ENCODE data around the gene NEK1. TPM values are rescaled to one million over a fixed set of nuclear protein-coding genes. Genes with fewer than 3 reads are reported as not detected.

Gene NEK1
- total and polyA plus RNA-seq, 2 of the 13 experiments (the other 11 are each of a cell fraction or from before 2014, with no cell fraction given): 2.9 to 5.4 TPM

- TF ChIP-seq TCF7 (IDR thresholded peaks at IDR 0.05; ENCODE audit: low read depth) (no peak; the same call in 1 of the 2 replicates), YEATS2 (CRISPR knock-in tag; IDR thresholded peaks at IDR 0.05; ENCODE audit: borderline replicate concordance) (peak; percentile 96; the same call in 1 of the 2 replicates), FOXP1 (IDR thresholded peaks at IDR 0.05) (no peak), FOXP1 (CRISPR knock-in tag; IDR thresholded peaks at IDR 0.05) (peak; percentile 14; the same call in 1 of the 2 replicates), ZFYVE20 (CRISPR knock-in tag; IDR thresholded peaks at IDR 0.05; ENCODE audit: borderline replicate concordance, low read depth) (no peak), IRF1 (CRISPR knock-in tag; IDR thresholded peaks at IDR 0.05; ENCODE audit: low read depth) (no peak), BRF2 (CRISPR knock-in tag; IDR thresholded peaks at IDR 0.05) (peak; percentile 72; the same call in 1 of the 2 replicates), ZNF597 (CRISPR knock-in tag; IDR thresholded peaks at IDR 0.05) (no peak), SSRP1 (CRISPR knock-in tag; IDR thresholded peaks at IDR 0.05) (no peak), ZNF224 (CRISPR knock-in tag; IDR thresholded peaks at IDR 0.05) (no peak), SAFB2 (CRISPR knock-in tag; IDR thresholded peaks at IDR 0.05; ENCODE audit: borderline replicate concordance, low read depth) (0 out of 2 replicates have a peak, but pooled peaks have one; percentile 33), MTERF4 (CRISPR knock-in tag; IDR thresholded peaks at IDR 0.05) (no peak), ATM (IDR thresholded peaks at IDR 0.05; ENCODE audit: borderline replicate concordance) (no peak), MED13 (CRISPR knock-in tag; IDR thresholded peaks at IDR 0.05) (no peak), ZNF577 (CRISPR knock-in tag; IDR thresholded peaks at IDR 0.05; ENCODE audit: borderline replicate concordance, low read depth) (0 out of 2 replicates have a peak, but pooled peaks have one; percentile 33), MLLT10 (CRISPR knock-in tag; IDR thresholded peaks at IDR 0.05) (no peak), ZNF337 (CRISPR knock-in tag; IDR thresholded peaks at IDR 0.05; ENCODE audit: borderline replicate concordance, low read depth) (no peak), REXO4 (CRISPR knock-in tag; IDR thresholded peaks at IDR 0.05; ENCODE audit: borderline replicate concordance) (no peak), ZNF501 (CRISPR knock-in tag; IDR thresholded peaks at IDR 0.05) (peak; percentile 87), HOMEZ (CRISPR knock-in tag; IDR thresholded peaks at IDR 0.05; ENCODE audit: low read depth) (peak; percentile 96), ZNF101 (CRISPR knock-in tag; IDR thresholded peaks at IDR 0.05; ENCODE audit: borderline replicate concordance, low read depth) (no peak), CREB3 (CRISPR knock-in tag; IDR thresholded peaks at IDR 0.05) (no peak), ZNF589 (CRISPR knock-in tag; conservative IDR thresholded peaks at IDR 0.05) (peak; percentile 60; the same call in 1 of the 2 replicates)
Observed at GRCh38 chr4:169619958-169620879, 7.8 kb upstream of the NEK1 start, which contains the start of gene CLCN3 (continued).

All from HepG2 (cell line).